Limb (tissue), 2 donors: ENCODE measurements around the gene SELENON.
A peak's percentile ranks its signal among the peaks of the same experiment; 100 is the strongest.

ENCODE experiments used
- DNase-seq, 2 donors: peaks; one replicate each; pipeline ENCODE4 v3.0.0-alpha.2; 2016; ENCODE audit errors: extremely low spot score in 2 of 2

The SELENON gene, protein sequence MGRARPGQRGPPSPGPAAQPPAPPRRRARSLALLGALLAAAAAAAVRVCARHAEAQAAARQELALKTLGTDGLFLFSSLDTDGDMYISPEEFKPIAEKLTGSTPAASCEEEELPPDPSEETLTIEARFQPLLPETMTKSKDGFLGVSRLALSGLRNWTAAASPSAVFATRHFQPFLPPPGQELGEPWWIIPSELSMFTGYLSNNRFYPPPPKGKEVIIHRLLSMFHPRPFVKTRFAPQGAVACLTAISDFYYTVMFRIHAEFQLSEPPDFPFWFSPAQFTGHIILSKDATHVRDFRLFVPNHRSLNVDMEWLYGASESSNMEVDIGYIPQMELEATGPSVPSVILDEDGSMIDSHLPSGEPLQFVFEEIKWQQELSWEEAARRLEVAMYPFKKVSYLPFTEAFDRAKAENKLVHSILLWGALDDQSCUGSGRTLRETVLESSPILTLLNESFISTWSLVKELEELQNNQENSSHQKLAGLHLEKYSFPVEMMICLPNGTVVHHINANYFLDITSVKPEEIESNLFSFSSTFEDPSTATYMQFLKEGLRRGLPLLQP

DNA sequence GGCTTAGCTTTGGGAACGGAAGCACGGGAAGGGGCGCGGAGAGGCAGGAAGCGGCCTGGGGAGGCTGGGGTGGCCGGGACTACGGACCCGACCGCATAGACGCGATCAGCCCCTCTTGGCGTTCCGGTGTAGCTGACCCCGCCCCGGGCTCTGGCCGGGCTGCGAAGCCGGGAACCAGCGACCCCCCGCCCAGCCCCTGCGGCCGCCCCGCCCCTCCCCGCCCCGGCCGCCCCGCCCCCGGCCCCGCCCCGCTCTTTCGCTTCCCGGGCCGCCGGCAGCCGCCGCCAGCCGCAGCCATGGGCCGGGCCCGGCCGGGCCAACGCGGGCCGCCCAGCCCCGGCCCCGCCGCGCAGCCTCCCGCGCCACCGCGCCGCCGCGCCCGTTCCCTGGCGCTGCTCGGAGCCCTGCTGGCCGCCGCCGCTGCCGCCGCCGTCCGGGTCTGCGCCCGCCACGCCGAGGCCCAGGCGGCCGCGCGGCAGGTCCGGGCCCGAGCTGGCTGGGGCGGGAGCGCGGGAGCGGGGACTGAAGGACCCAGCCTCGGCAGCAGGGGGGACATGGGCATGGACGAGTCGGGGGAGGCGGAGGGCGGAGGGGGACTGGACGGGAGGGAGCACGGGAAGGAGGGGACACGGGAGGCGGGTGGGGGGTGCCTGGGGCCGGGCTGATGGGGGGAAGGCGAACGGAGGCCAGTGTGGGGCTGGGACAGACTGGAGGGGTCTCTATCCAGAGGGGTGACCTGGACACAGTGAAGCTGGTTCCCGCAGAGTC lies at the start of gene SELENON:
TSS of gene SELENON (plus strand) at position 259 of the 768 bp plus-strand sequence. CDS start at position 297, 38 bp downstream.
- DNase-seq, result peak; percentile 63 to 86

DNA sequence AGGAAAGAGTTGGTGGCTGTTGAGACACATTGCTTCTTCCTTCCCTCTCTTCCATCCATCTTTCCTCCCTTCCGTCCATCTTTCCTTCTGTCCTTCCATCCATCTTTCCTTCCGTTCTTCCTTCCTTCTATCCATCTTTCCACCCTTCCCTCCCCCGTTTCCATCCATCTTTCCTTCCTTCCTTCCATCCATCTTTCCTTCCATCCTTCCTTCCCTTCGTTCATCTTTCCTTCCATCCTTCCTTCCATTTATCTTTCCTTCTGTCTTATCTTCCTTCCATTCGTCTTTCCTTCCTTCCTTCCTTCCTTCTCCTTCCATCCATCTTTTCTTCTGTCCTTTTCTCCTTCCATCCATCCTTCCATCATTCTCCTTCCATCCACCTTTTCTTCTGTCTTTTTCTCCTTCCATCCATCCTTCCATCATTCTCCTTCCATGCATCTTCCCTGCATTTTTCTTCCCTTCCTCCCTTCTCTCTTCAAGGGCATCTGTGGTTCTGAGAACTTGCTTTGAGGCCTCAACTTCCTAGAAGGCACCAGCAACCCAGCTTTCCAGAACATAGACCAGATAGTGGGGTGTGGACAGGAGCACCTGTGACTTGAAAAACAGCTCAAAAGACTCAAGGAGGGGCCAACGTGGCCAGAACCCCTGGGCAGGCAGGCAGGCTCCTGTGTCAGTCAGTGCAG lies 48.9 kb upstream of the SELENON start:
- DNase-seq, result no peak

DNA sequence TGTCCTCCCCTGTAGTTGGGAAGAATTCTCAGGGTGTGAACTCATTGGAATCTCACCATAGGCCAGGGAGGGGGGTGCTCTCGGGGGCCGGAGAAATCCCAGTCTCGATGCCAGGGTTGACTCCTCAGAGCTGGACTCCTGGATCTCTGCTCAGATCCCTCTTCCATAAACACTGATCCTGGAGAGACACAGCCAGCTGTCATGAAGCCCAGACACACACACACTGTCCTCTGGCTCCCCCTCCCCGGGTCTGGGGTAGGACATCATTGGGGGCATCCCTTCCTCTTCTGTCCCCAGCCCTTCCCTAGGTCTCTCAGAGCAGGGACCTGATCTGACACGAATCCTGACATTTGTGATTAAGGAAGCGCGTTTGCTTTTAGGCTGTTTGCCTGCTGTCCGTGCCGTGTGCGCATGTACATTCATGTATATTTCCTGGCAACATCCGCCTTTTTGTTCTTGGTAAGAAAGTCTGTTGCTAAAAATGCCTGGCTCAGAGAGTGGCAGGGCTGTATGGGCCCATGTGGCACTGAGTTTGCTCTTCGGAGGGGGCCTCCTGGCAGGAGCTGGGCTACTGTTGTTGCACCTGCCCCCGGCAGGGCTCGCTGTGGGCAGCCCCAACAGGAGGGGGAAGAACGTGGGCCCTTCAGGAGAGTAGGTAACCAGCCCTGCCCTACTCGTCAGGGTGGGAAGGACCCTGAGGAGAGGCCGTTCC lies 45.4 kb upstream of the SELENON start:
- DNase-seq, result no peak

DNA sequence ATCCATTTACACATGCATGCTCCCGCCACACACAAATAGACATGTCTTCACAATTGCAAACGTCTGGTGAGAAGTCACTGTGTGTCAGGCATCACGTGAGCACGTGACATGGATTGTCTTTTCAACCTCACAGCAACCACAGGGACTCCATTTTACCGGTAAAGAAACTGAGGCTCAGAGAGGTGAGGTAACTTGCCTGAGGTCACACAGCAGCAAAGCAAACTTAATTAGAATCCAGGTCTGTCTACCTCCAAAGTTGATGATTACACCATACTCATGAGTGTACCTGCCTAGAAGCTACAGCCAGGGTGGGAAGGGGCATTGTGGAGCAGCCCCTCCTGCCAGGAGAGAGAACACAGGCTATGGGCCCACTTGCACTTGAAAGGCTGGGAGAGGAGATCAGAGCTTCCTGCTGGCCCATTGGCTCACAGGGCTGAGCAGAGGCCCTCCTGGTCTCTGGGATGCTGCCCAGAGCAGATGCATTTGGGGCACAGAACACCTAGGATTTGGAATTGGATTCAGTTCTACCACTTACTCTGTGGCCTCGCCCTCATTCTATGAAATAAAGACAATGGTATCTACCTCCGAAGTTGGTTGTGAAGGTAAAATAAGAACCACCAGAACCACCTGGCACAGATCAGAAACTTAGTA lies 44.4 kb upstream of the SELENON start:
- no peak for DNase-seq

DNA sequence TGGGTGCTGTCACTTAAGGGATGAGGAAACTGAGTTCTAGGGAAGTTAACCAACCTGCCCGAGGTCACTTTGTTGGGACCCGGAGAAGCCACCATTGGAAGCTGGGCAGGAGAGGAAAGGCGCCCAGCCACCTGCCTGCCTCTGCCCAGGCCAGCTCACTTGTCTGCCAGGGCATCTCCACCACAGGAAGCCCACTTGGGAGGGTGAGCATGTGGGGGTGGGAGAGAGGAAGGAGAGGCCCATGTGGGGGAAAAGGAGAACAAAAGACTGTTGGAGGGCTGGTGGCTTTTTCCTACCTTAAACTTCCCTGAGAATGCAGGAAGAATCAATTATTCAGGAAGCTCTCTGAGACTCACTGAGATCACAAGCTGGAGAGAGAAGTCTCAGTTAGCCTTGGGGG lies 43.8 kb upstream of the SELENON start:
- DNase-seq, result no peak

DNA sequence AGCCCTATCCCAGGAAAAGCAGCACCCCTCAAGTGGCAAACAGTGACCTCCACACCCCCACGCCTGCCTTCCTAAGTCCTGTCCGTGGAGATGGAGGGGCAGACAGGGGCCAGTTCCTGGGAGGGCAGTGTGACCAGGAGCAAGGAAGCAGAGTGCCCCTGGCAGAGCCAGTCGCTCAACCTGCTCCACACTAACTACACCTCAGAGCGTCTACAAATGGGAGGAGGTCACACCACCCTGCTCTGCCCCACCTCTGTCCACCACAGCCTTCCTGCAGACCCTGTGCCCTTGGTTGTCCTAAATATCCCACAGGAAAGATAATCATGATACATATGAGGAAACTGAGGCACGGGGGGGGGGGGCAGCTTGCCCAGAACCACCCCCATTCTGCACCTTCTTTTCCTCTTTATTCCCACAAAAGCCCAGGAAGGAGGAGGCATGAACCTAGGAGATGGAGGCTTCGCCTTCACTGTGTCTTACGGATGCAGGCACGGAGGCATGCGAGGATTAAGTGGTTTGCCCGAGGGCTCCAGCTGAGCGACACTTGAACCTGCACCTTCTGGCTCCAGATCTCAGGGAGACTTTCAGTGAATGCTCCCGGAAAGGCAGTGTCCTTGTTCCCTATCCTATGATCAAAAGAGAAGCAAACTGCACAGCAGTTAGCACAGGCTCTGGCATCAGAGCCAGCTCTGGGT lies 42.7 kb upstream of the SELENON start:
- DNase-seq, result no peak

DNA sequence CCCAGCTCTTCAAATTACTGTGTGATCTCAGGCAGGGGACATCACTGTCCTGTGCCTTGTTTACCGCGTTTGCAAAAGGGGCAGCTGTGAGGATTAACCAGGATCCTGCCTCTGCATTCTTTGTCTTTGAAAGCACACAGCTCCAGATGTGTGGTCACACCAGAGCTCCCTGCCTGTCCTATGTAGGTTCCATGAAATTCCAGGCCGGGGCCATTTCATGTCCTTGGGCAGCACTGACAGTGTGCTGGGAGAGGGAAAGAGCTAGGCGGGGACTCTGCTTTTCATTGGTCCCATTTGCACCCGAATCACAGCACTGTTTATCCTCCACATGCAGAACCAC lies 42.2 kb upstream of the SELENON start:
- no peak for DNase-seq

DNA sequence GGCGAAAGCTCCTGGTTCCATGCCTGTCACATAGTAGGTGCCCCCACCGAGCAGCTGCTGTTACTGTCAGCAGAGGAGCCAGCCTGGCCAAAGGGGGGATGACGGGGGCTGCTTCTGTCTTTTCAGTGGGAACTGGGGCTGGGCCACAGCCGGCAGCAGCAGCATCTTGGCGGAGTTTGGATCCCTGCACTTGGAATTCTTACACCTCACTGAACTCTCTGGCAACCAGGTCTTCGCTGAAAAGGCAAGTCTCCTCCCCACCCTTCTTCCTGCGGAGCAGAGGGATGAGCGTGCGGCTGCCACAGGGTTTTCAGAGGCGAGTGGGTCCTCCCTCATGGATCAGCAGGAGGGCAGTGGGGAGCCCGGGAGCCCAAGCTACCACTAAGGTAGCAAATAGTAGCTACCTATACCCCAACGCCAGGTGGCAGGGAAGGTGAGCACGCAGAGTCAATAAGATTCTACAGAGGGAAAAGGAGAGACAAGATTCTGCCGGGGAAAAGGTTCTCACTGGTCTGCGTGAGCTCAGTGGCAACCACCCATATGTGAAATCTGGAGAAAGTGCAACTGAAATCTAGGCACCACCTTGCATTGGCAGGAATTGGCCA lies 41.4 kb upstream of the SELENON start:
- no peak for DNase-seq

DNA sequence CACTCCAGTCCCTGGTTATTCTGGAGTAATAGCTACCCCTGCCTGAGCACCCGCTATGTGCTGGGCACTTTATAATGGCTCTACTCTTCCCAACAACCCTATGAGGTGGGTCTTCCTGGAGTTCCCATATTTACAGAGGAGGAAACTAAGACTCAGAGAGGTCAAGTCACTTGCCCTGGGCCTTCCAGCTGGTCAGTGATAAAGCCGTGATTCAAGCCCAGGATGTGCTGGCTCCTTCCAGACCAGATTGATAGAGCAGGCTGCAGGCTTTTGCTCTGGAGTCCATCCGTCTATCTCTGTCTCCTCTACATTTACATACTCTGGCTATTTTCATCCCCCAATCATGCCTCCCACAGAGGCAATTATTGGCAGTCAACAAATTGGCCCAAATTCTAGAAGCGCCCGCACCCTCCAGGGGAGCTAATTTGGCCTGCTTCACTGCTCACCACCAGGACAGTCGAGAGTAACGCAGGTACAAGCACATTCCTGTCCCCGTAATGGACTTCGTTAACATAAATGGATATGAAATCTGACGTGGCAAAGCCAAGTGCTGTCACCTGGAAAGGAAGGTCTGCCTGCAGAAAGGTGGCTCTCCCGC lies 39.8 kb upstream of the SELENON start:
- DNase-seq, result no peak

DNA sequence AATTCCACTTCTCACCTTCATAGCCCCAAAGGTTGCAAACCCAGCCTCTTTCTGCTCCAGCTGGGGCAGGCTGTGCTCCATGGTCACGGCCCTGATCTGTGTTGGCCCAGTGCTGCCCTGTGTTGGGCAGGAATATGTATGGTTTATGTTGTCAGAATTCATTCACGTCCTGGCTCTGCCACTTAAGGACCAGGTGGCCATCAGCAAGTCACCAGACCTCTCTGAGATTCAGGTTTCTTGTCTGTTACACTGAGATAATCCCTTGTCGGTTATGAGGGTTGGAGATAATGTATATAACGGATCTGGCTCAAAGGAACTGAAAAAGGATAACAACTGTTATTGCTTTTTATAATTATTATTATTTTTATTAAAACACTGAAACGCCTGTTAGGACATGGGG lies 39.1 kb upstream of the SELENON start:
- no peak for DNase-seq

DNA sequence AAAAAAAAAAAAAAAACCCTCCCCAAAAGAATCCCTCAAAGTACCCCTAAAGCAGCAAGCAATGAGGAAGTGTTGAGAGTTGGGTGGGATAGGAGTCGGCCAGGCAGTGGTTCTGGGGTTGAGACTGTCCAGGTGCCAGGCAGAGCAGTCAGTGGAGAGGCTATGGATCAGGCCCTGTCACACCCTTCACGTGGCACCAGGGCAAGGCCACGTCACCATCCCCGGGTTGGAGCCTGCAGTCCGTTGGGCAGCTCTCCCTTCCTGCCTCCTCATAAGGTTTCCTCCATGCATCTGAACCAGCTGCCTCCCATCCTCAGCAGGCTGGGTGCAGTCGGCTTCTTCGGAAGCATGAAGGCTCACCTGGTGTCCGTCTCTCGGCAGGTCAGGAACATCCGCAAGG lies 36.5 kb upstream of the SELENON start:
- no peak for DNase-seq

DNA sequence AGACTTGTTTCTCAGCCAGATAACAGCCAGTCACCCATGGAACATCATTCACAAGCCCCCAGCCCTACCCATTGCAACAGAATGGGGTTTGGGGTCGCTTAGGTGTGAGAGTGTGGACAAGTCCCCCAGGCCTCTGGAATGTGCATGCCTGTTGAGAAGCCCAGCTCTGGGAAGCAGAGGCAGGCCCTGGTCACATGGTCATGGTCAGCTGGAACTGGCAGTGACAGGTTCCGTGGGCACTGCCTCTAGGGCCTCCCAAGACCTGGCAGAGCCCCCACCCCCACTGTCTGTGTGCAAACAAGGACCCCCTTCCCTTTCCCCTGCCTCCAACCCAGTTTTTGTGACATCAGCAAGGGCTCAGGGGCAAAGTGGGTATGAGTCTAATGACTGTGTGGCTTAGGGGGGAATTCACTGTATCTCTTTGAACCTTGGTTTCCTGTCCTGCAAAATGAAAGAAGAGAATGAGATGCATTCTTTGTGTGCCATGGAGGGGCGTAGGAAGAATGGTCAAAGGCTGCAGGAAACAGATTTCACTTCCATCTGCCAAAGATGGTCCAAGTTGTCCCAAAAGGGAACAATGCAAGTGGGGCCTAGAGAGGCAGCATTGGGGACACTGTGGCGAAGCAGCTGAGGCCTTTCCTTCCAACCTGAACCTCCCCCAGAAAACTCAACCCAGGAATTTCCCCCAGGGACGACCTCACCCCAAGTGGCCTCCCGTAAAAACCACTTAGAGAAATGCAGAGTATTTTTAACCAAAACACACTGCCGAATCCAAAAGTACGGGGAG lies 34.7 kb upstream of the SELENON start:
- DNase-seq, result no peak

DNA sequence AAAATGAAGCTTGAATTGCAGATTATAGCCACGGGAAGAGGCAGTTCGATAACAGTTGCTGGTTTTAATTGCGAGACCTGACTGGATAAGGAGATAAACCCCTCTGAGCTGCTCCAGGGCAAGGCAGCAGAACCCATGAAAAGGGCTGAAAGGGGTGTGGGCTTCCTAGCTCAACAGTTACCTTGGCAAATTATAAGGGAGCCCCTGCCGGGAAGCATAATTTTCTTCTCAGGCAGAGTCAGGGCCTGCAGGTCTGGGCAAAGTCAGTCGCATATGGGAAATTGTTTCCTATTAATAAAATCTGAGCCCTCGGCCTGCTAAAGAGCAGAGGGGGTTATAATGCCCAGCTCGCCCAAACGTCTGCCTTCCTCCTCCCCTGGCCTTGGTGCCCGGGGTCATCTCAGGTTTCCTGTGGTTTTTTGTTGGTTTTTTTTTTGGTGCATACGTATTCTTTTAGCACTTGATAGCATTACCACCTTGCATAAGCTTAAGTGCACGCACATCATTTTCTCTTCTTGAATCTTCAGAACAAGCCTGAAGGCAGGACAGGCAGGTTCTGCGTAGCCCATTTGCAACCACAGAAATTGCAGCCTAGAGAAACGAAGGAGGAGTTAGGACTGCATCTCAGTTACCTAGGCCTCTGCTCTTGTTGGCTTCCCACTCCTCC lies 33.9 kb upstream of the SELENON start:
- DNase-seq, result no peak

DNA sequence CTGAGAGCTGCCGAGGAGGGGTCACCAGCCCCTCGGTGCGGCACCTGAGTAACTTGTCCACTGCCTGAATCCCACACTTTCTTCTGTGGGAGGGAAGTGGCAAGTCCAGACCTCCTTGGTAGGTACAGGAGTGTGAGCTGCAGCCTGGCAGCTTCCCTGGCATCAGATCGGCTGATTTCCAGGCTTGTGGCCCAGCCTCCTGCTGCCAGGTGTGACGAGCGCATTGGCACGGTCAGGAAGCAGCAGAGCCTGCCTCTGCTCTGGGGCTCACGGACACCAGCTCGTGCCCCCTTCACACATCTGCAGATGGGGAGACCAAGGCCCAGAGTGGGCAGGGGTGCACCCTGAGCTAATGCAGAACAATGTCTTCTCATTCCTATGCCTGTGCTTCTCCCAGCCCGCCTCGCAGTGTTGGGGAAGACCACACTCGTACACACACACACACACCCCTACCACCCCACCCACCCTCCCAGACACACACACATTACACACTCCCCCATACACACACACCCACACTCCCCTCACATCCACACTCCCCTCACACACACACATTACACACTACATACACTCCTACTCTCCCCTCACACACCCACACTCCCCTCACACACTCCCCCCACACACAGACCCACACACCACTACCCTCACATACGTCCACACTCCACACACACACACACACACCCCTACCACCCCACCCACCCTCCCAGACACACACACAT lies 33.1 kb upstream of the SELENON start:
- DNase-seq, result no peak

DNA sequence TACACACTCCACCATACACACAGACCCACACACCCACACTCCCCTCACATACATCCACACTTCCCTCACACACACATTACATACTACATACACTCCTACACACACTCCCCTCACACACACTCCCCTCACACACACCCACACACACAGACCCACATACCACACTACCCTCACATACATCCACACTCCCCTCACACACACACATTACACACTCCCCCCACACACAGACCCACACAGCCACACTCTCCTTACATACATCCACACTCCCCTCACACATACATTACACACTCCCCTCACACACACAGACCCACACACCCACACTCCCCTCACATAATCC lies 32.6 kb upstream of the SELENON start:
- no peak for DNase-seq

DNA sequence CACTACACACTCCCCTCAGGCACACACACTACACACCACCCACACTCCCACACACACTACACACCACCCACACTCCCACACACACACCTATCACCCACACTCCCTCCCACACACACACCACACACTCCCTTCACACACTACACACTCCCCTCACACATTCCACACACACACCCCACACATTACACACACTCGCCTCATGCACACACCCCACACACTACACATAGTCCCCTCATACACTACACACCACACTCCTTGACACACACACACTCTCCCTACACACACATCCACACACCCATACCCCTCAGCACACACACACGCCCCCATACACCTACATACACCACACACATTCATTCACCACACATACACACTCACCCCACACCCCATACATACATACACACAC lies 31.0 kb upstream of the SELENON start:
- DNase-seq, result no peak

DNA sequence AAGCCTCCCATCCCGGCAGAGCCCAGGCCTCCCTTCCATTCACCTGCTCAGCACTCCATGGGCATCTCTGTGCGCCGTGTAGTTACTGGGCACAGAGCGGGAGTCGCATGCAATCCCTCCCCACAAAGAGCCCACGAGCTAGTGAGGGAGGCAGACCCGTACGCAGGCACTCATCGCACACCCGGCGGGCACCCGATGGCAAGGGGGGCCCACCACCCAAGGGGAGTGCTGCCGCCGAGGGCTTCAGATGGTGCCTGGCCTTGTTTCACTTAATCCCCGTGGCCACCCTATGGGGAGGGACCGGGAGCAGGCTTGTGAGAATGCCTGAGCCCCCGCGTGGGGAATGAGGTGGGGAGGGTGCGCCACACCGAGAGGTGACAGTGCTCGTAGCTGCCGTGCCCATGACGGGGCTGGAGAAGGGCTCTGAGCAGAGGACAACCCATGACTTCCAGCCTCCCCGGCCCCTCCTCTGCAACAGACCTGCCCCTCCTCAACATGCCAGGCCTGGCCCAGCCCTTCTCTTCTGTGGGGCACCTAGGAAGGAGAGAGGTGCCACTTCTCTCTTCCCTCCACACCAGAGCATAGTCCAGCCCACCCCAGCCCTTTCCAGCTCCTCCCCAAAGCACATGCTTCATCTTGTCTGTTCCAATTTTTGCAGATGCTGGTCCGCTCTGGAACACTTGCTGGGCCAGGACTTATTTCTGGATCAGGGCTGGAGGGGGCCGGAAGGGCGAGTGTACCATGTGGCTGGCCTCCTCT lies 30.2 kb upstream of the SELENON start:
- no peak for DNase-seq
